H1 (cell line): ENCODE data around the gene GPR35. TPM values are rescaled to one million over a fixed set of nuclear protein-coding genes. Genes with fewer than 3 reads are reported as not detected.

Source experiments
- CTCF ChIA-PET: fragments of 300-600 bp; sonication (Branson Sonifier 250); formaldehyde crosslinking; loops from one replicate; lab custom pipeline; 2021; ENCODE audit not compliant: partially characterized antibody; lab: Charles Lee
- POLR2A ChIA-PET: fragments of 300-600 bp; sonication (Branson Sonifier 250); formaldehyde crosslinking; loops from one replicate; lab custom pipeline; 2021; ENCODE audit warnings: inconsistent platforms; ENCODE audit not compliant: partially characterized antibody; lab: Charles Lee
- DNase-seq, 2 experiments: peaks; one replicate each; pipeline versions ENCODE4 v3.0.0 to v3.0.0-alpha.2; 2010 to 2022; ENCODE audit warnings: low spot score in 2 of 2, low read depth in 1 of 2, mixed read lengths in 1 of 2
- FAIRE-seq: peaks from 2 replicates; lab custom pipeline; 2011; peaks lifted over from hg19 to GRCh38; lab: Jason Lieb, UNC
- H2AFZ ChIP-seq: 2 replicates; pipeline ENCODE4 v1.8.1; 2012; ENCODE audit warnings: low read length, inconsistent platforms
- H2AK5ac ChIP-seq: 2 replicates; pipeline ENCODE4 v1.6.1; 2013; ENCODE audit warnings: low read depth, low read length
- H2BK120ac ChIP-seq: replicated peaks from 2 replicates; pipeline ENCODE3; 2013; ENCODE audit warnings: low read depth, low read length, inconsistent platforms
- H2BK12ac ChIP-seq: 2 replicates; pipeline ENCODE4 v1.6.1; 2013; ENCODE audit warnings: low read depth, low read length
- H2BK15ac ChIP-seq: 2 replicates; pipeline ENCODE4 v1.6.1; 2013; ENCODE audit warnings: low read length
- H2BK20ac ChIP-seq: 2 replicates; pipeline ENCODE4 v1.6.1; 2013; ENCODE audit warnings: low read length
- H2BK5ac ChIP-seq: 2 replicates; pipeline ENCODE4 v1.6.1; 2013; ENCODE audit warnings: low read depth, low read length
- H3K14ac ChIP-seq: 2 replicates; pipeline ENCODE4 v1.6.1; 2013; ENCODE audit warnings: inconsistent platforms; ENCODE audit not compliant: insufficient read length
- H3K18ac ChIP-seq: 2 replicates; pipeline ENCODE4 v1.6.1; 2013; ENCODE audit warnings: low read length; ENCODE audit errors: extremely low read depth
- H3K23ac ChIP-seq: 2 replicates; pipeline ENCODE4 v1.6.1; 2013; ENCODE audit warnings: inconsistent platforms; ENCODE audit not compliant: insufficient read length
- H3K23me2 ChIP-seq: 2 replicates; pipeline ENCODE4 v1.6.1; 2013; ENCODE audit warnings: low read depth, low read length
- H3K27ac ChIP-seq: 2 replicates; pipeline ENCODE4 v1.6.1; 2011; ENCODE audit warnings: low read depth, low read length, inconsistent platforms
- H3K27me3 ChIP-seq, 4 experiments: replicated peaks in 1 of 4; 1 replicate in 1 of 4; 2 replicates in 3 of 4; pipeline versions ENCODE4 v1.6.1 to v1.8.1; 2011 to 2013; ENCODE audit warnings: low read length in 3 of 4, mild to moderate bottlenecking in 3 of 4, inconsistent platforms in 2 of 4, mixed read lengths in 2 of 4, moderate library complexity in 1 of 4; ENCODE audit not compliant: control insufficient read depth in 3 of 4, insufficient read depth in 3 of 4; ENCODE audit errors: extremely low read depth in 1 of 4
- H3K36me3 ChIP-seq, 4 experiments: 2 replicates each; pipeline versions ENCODE4 v1.6.1 to v1.8.1; 2011 to 2013; ENCODE audit warnings: mild to moderate bottlenecking in 4 of 4, low read length in 3 of 4, moderate library complexity in 2 of 4, control low read depth in 1 of 4, inconsistent platforms in 1 of 4; ENCODE audit not compliant: insufficient read depth in 4 of 4, control insufficient read depth in 2 of 4
- H3K4ac ChIP-seq: replicated peaks from 2 replicates; pipeline ENCODE3; 2013; ENCODE audit warnings: low read length, low read depth, mixed read lengths, inconsistent platforms; ENCODE audit not compliant: insufficient read length
- H3K4me1 ChIP-seq, 4 experiments: replicated peaks in 1 of 4; 1 replicate in 1 of 4; 2 replicates in 3 of 4; pipeline versions ENCODE4 v1.6.1 to v1.8.1; 2011 to 2013; ENCODE audit warnings: low read length in 3 of 4, inconsistent platforms in 2 of 4, mixed read lengths in 1 of 4; ENCODE audit not compliant: insufficient read depth in 4 of 4, control insufficient read depth in 3 of 4
- H3K4me2 ChIP-seq, 2 experiments: 2 replicates each; pipeline versions ENCODE4 v1.6.1 to v1.8.1; 2011 to 2013; ENCODE audit warnings: low read depth in 2 of 2, low read length in 2 of 2, control low read depth in 1 of 2, inconsistent platforms in 1 of 2, mild to moderate bottlenecking in 1 of 2; ENCODE audit not compliant: insufficient read depth in 1 of 2
- H3K4me3 ChIP-seq, 4 experiments: fragments of 200-600, 300-600 bp in 1 of 4; sonication (generic), shearing (Covaris generic), sonication (Bioruptor Twin) in 1 of 4; 2 replicates each; pipeline versions ENCODE4 v1.5.1 to v1.8.1; 2011 to 2016; ENCODE audit warnings: low read length in 4 of 4, low read depth in 3 of 4, control low read depth in 2 of 4, inconsistent platforms in 2 of 4, mild to moderate bottlenecking in 2 of 4, mixed read lengths in 1 of 4, moderate library complexity in 1 of 4; ENCODE audit not compliant: insufficient read depth in 2 of 4; ENCODE audit errors: extremely low read depth in 1 of 4
- H3K56ac ChIP-seq: replicated peaks from 2 replicates; pipeline ENCODE3; 2013; ENCODE audit warnings: low read depth, mild to moderate bottlenecking, mixed read lengths, low read length, inconsistent platforms; ENCODE audit not compliant: insufficient read length
- H3K79me1 ChIP-seq: 2 replicates; pipeline ENCODE4 v1.6.1; 2013; ENCODE audit warnings: low read depth, low read length, control low read depth
- H3K79me2 ChIP-seq, 2 experiments: 2 replicates each; pipeline versions ENCODE4 v1.6.1 to v1.8.1; 2012 to 2013; ENCODE audit warnings: low read length in 2 of 2, mild to moderate bottlenecking in 2 of 2, inconsistent platforms in 1 of 2; ENCODE audit not compliant: insufficient read depth in 2 of 2, control insufficient read depth in 1 of 2
- H3K9ac ChIP-seq, 4 experiments: replicated peaks in 1 of 4; 1 replicate in 1 of 4; 2 replicates in 3 of 4; pipeline versions ENCODE4 v1.6.1 to v1.8.1; 2011 to 2013; ENCODE audit warnings: low read depth in 3 of 4, low read length in 3 of 4, control low read depth in 2 of 4, mild to moderate bottlenecking in 2 of 4, moderate library complexity in 2 of 4, inconsistent platforms in 1 of 4; ENCODE audit errors: extremely low read depth in 1 of 4
- H3K9me3 ChIP-seq, 2 experiments: 2 replicates each; pipeline versions ENCODE4 v1.6.1 to v1.8.1; 2012 to 2013; ENCODE audit warnings: mild to moderate bottlenecking in 2 of 2, moderate library complexity in 2 of 2, control low read depth in 1 of 2, inconsistent platforms in 1 of 2, low read depth in 1 of 2, low read length in 1 of 2, mixed read lengths in 1 of 2; ENCODE audit not compliant: insufficient read depth in 2 of 2
- H4K20me1 ChIP-seq, 2 experiments: replicated peaks in 1 of 2; 2 replicates each; pipeline versions ENCODE3 to v1.8.1; 2011 to 2013; ENCODE audit warnings: inconsistent platforms in 2 of 2, low read length in 2 of 2, mild to moderate bottlenecking in 1 of 2; ENCODE audit not compliant: insufficient read depth in 2 of 2, control insufficient read depth in 1 of 2
- H4K5ac ChIP-seq: 2 replicates; pipeline ENCODE4 v1.6.1; 2013; ENCODE audit warnings: low read length, low read depth, mixed read lengths, inconsistent platforms; ENCODE audit not compliant: insufficient read length
- H4K8ac ChIP-seq: 2 replicates; pipeline ENCODE4 v1.8.0; 2013; ENCODE audit warnings: mild to moderate bottlenecking, moderate library complexity, low read length, inconsistent platforms; ENCODE audit not compliant: insufficient read depth; ENCODE audit errors: extremely low read depth
- H4K91ac ChIP-seq: replicated peaks from 2 replicates; pipeline ENCODE3; 2013; ENCODE audit warnings: low read length, mixed read lengths, inconsistent platforms; ENCODE audit not compliant: insufficient read length
- MAFK ChIP-seq: IDR thresholded peaks from 2 replicates; pipeline ENCODE4 v1.6.1; 2012; ENCODE audit warnings: low read depth, mild to moderate bottlenecking, improper control_type of control experiment, low read length
- NRF1 ChIP-seq: IDR thresholded peaks from 2 replicates; pipeline ENCODE4 v1.6.1; 2011; ENCODE audit warnings: mild to moderate bottlenecking, low read depth, low read length, improper control_type of control experiment
- RNF2 ChIP-seq: fragments of 200-900, 300-1000 bp; sonication (generic); IDR thresholded peaks from 2 replicates; pipeline ENCODE4 v1.7.1; 2016; ENCODE audit warnings: borderline replicate concordance, low read depth, mild to moderate bottlenecking, antibody characterized with exemption, low read length; ENCODE audit not compliant: poor library complexity, severe bottlenecking; ENCODE audit errors: missing control alignments
- TBP ChIP-seq: IDR thresholded peaks from 2 replicates; pipeline ENCODE4 v1.6.1; 2011; ENCODE audit warnings: low read depth, low read length, improper control_type of control experiment
- WGBS, 2 experiments: shearing (Covaris generic) in 1 of 2; methylation state at CpG; one replicate each; pipeline versions ENCODE4 v1.1.6 to v1.1.7; 2013 to 2015; ENCODE audit warnings: low lambda C conversion rate in 2 of 2, mixed read lengths in 2 of 2, inconsistent platforms in 1 of 2, low coverage in 1 of 2, missing lambda C conversion rate in 1 of 2; ENCODE audit not compliant: insufficient replicate concordance in 2 of 2, insufficient coverage in 1 of 2, insufficient read length in 1 of 2; ENCODE audit errors: extremely low coverage in 1 of 2, missing lambda C conversion rate in 1 of 2; 5-methylcytosine and 5-hydroxymethylcytosine counted together
- polyA plus RNA-seq, 7 experiments: library from polyadenylated mRNA; depleted of rRNA in 3 of 7; stranded (reverse) in 5 of 7; unstranded in 2 of 7; fragments of >200 nt in 5 of 7; fragments of 200-250 nt in 2 of 7; gene quantifications; 1 replicate in 5 of 7; 2 replicates in 1 of 7; 4 replicates in 1 of 7; pipeline versions ENCODE4 v1.2.1 to v1.2.3, GENCODE V29; 2011 to 2013; ENCODE audit warnings: missing spikeins in 2 of 7, mixed read lengths in 2 of 7
- total RNA-seq: library from RNA; stranded (reverse); fragmentation: NEBNext Ultra II Directional; extraction: Animal tissue kit (Norgen Biotek cat#: 25700); gene quantifications from 2 replicates; pipeline ENCODE4 v1.2.1, GENCODE V29; 2021
- TF ChIP-seq, protein P1 (sequence below), 3 experiments: IDR thresholded peaks; 1 replicate in 2 of 3; 2 replicates in 1 of 3; pipeline versions ENCODE4 v1.5.1 to v1.6.1; 2011; ENCODE audit warnings: low read length in 3 of 3, mild to moderate bottlenecking in 3 of 3, inconsistent platforms in 2 of 3, low read depth in 1 of 3, moderate library complexity in 1 of 3; ENCODE audit not compliant: insufficient read depth in 1 of 3; ENCODE audit errors: control extremely low read depth in 1 of 3

The GPR35 gene
- total and polyA plus RNA-seq, 2 of the 8 experiments (the other 6 are each of a cell fraction or from before 2014, with no cell fraction given) = 0.47 TPM; not detected in 1

DNA sequence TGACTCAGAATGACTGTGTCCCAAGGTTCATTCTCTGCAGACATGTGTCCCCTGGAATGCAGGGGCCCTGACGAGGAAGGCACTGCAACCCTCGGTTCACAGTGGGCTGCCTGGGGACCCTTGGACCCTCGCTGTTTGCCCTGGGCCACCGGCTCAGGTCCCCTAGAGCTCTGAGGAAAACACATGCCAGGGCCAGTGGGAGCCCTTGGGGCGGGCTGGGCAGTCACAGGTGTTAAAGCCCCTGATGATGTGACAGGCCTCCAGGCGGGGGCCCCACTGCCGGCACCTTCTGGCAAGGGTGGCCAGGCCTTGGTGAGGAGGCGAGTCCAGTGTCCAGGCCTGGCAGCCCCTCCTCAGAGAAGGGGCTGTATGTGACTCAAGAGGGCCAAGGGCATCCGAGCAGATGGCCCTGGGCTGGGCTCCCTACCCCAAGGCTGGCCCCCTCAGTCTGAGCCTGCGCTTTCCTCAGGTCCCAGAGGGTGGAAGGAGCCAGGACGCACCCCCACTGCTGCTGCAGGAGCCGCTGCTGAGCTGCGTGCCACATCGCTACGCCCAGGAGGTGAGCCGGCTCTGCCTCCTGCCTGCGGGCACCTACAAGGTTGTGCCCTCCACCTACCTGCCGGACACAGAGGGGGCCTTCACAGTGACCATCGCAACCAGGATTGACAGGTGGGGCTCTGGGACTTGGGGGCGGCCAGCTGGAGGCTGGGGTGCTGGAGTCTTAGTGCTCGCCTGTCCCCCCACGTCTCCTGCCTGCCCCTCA is 27.7 kb upstream of the GPR35 start:
- Histone ChIP-seq H3K27ac (no peak overlapping the region), H3K79me2 (no peaks in the 10 kb centered on the region; a peak in 1 of 4 replicates), H4K91ac (no peak overlapping the region), H3K4me3 (no peak overlapping the region), H3K14ac (no peak overlapping the region), H4K5ac (no peak overlapping the region), H3K79me1 (no peaks in the 10 kb centered on the region; the same call in 1 of the 2 replicates), H3K27me3 (no peaks in the 10 kb centered on the region), H2BK12ac (no peak overlapping the region), H2AK5ac (no peak overlapping the region), H4K20me1 (peaks cover 3 to 10% of the 10 kb centered on the region in 2 experiments), H2AFZ (no peak overlapping the region), H4K8ac (no peak overlapping the region), H2BK120ac (no peak overlapping the region), H3K9ac (no peak overlapping the region), H2BK20ac (no peak overlapping the region), H3K56ac (no peak overlapping the region), H2BK5ac (no peak overlapping the region), H3K23ac (no peak overlapping the region), H3K4me2 (no peak overlapping the region), H3K36me3 (peaks cover 0 to 8% (median 5%) of the 10 kb centered on the region in 4 experiments; a peak in 4 of 8 replicates), H3K4me1 (no peaks in the 10 kb centered on the region), H3K9me3 (no peaks in the 10 kb centered on the region), H3K4ac (no peak overlapping the region), H3K18ac (no peak overlapping the region), H2BK15ac (no peak overlapping the region), H3K23me2 (no peaks in the 10 kb centered on the region)
- TF ChIP-seq, protein P1, sequence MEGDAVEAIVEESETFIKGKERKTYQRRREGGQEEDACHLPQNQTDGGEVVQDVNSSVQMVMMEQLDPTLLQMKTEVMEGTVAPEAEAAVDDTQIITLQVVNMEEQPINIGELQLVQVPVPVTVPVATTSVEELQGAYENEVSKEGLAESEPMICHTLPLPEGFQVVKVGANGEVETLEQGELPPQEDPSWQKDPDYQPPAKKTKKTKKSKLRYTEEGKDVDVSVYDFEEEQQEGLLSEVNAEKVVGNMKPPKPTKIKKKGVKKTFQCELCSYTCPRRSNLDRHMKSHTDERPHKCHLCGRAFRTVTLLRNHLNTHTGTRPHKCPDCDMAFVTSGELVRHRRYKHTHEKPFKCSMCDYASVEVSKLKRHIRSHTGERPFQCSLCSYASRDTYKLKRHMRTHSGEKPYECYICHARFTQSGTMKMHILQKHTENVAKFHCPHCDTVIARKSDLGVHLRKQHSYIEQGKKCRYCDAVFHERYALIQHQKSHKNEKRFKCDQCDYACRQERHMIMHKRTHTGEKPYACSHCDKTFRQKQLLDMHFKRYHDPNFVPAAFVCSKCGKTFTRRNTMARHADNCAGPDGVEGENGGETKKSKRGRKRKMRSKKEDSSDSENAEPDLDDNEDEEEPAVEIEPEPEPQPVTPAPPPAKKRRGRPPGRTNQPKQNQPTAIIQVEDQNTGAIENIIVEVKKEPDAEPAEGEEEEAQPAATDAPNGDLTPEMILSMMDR (IDR thresholded peaks at IDR 0.05; ENCODE audit: control extremely low read depth in 1 of 3, insufficient read depth in 1 of 3, low read depth in 1 of 3, low read length in 3 of 3) = no peak
- TF ChIP-seq MAFK (no peak), RNF2 (no peak), NRF1 (no peak), TBP (no peak)
- ChIA-PET POLR2A (no interaction called here), CTCF (interaction anchor here (1.3 to 2.6 kb wide), 2 partner anchors 8 to 10 kb away, joined by 3 to 9 read pairs; partner anchors contain the start of gene CAPN10)
- DNase-seq = no peak
- no peak for FAIRE-seq
- WGBS, 2 experiments = 88% methylated on average over 12 of the region's 22 CpGs; no CpG with 5 or more reads in 1 of the 2 experiments
